SK-N-SH treated with all-trans-retinoic acid at 6 μM for 48 hours (cell line): ENCODE results near the gene OPN1MW3.
"Not testable (repeated sequence)": the region's sequence is repeated elsewhere in the genome, so short reads cannot be mapped to it uniquely, and the experiment has no call there.

ENCODE experiments used
- ARNTL ChIP-seq: fragments of 450-650 bp; formaldehyde crosslinking; IDR thresholded peaks from 2 replicates; pipeline ENCODE4 v1.5.0; 2020; ENCODE audit warnings: low read depth, mild to moderate bottlenecking, moderate library complexity, borderline replicate concordance
- CREB5 ChIP-seq: fragments of 250-450 bp; sonication (Bioruptor Pico); IDR thresholded peaks from 2 replicates; pipeline ENCODE4 v1.5.1; 2020; ENCODE audit warnings: low read depth, mild to moderate bottlenecking, moderate library complexity
- ESRRG ChIP-seq: fragments of 250-450 bp; sonication (Bioruptor Pico); IDR thresholded peaks from 2 replicates; pipeline ENCODE4 v1.6.1; 2021; ENCODE audit warnings: mild to moderate bottlenecking
- ISL1 ChIP-seq: fragments of 250-450 bp; sonication (Bioruptor Pico); IDR thresholded peaks from 2 replicates; pipeline ENCODE4 v2.1.2; 2022; ENCODE audit warnings: mild to moderate bottlenecking, moderate library complexity
- OSR1 ChIP-seq: fragments of 250-450 bp; sonication (Bioruptor Pico); IDR thresholded peaks from 2 replicates; pipeline ENCODE4 v1.8.0; 2022; ENCODE audit warnings: moderate library complexity, mild to moderate bottlenecking, inconsistent platforms
- PATZ1 ChIP-seq: fragments of 250-450 bp; sonication (Bioruptor Pico); IDR thresholded peaks from 2 replicates; pipeline ENCODE4 v1.8.0; 2020; ENCODE audit warnings: mild to moderate bottlenecking, moderate library complexity, borderline replicate concordance
- RARB ChIP-seq: fragments of 250-450 bp; sonication (Bioruptor Pico); IDR thresholded peaks from 2 replicates; pipeline ENCODE4 v1.8.0; 2021; ENCODE audit warnings: mild to moderate bottlenecking, moderate library complexity
- TCF4 ChIP-seq: fragments of 250-450 bp; sonication (Bioruptor Pico); IDR thresholded peaks from 2 replicates; pipeline ENCODE4 v1.8.0; 2021; ENCODE audit warnings: mild to moderate bottlenecking, moderate library complexity, borderline replicate concordance
- TSHZ2 ChIP-seq: fragments of 250-450 bp; sonication (Bioruptor Pico); IDR thresholded peaks from 2 replicates; pipeline ENCODE4 v1.5.0; 2020; ENCODE audit warnings: mild to moderate bottlenecking, moderate library complexity
- ZC3H10 ChIP-seq: fragments of 250-450 bp; sonication (Bioruptor Pico); IDR thresholded peaks from 2 replicates; pipeline ENCODE4 v1.5.1; 2021; ENCODE audit warnings: mild to moderate bottlenecking, moderate library complexity
- ZFP3 ChIP-seq: fragments of 250-450 bp; sonication (Bioruptor Pico); IDR thresholded peaks from 2 replicates; pipeline ENCODE4 v1.5.0; 2020; ENCODE audit warnings: mild to moderate bottlenecking, moderate library complexity
- ZNF565 ChIP-seq: fragments of 450-650 bp; formaldehyde crosslinking; conservative IDR thresholded peaks from 2 replicates; pipeline ENCODE4 v1.5.0; 2020; ENCODE audit warnings: low read depth, mild to moderate bottlenecking, moderate library complexity
- ZNF70 ChIP-seq: fragments of 450-650 bp; formaldehyde crosslinking; IDR thresholded peaks from 2 replicates; pipeline ENCODE4 v1.5.0; 2020; ENCODE audit warnings: mild to moderate bottlenecking, moderate library complexity

GRCh38 chrX:154238939-154239559 lies 18.3 kb upstream of the OPN1MW3 start:
- not testable (repeated sequence) for TF ChIP-seq ARNTL (CRISPR knock-in tag); ISL1; ZC3H10; ESRRG (CRISPR knock-in tag); PATZ1; TSHZ2 (CRISPR knock-in tag); RARB (CRISPR knock-in tag); ZNF565 (CRISPR knock-in tag); CREB5 (CRISPR knock-in tag); TCF4 (CRISPR knock-in tag); OSR1 (CRISPR knock-in tag); ZNF70; ZFP3 (CRISPR knock-in tag)
